Spinal cord (tissue), 9 donors: ENCODE data around the gene MSL3B.

Experiments used
- DNase-seq, 6 donors: peaks; one replicate each; pipeline versions ENCODE4 v3.0.0 to v3.0.0-alpha.2; 2013 to 2015; ENCODE audit warnings: low spot score in 6 of 6, low read depth in 4 of 6
- H3K27ac ChIP-seq: one replicate; pipeline ENCODE4 v1.5.1; 2013; ENCODE audit warnings: low read depth, low read length, control low read depth
- H3K27me3 ChIP-seq: one replicate; pipeline ENCODE4 v1.6.1; 2013; ENCODE audit warnings: low read length; ENCODE audit not compliant: control insufficient read depth, insufficient read depth
- H3K36me3 ChIP-seq: one replicate; pipeline ENCODE4 v1.6.1; 2013; ENCODE audit warnings: low read length; ENCODE audit not compliant: control insufficient read depth, insufficient read depth
- H3K4me1 ChIP-seq: one replicate; pipeline ENCODE4 v1.6.1; 2013; ENCODE audit warnings: low read length; ENCODE audit not compliant: control insufficient read depth, insufficient read depth
- H3K4me3 ChIP-seq: one replicate; pipeline ENCODE4 v1.5.1; 2013; ENCODE audit warnings: low read depth, low read length, control low read depth
- H3K9me3 ChIP-seq: one replicate; pipeline ENCODE4 v1.6.1; 2013; ENCODE audit warnings: low read length; ENCODE audit not compliant: control insufficient read depth, insufficient read depth
- WGBS: methylation state at CpG from one replicate; pipeline ENCODE4 v1.1.5; 2013; ENCODE audit warnings: missing lambda C conversion rate; ENCODE audit not compliant: insufficient coverage; 5-methylcytosine and 5-hydroxymethylcytosine counted together
- donor health status: healthy.

The MSL3B gene

GRCh38 chr2:233829193-233830110 is 38.7 kb downstream of the MSL3B start:
- Histone ChIP-seq H3K9me3 (peaks cover 3% of the 10 kb centered on the region), H3K27ac (no peak overlapping the region), H3K4me1 (no peaks in the 10 kb centered on the region), H3K36me3 (no peaks in the 10 kb centered on the region), H3K4me3 (no peak overlapping the region), H3K27me3 (no peaks in the 10 kb centered on the region)
- WGBS, result 84% methylated on average over 12 of the region's 15 CpGs
- DNase-seq, result no peak

DNA sequence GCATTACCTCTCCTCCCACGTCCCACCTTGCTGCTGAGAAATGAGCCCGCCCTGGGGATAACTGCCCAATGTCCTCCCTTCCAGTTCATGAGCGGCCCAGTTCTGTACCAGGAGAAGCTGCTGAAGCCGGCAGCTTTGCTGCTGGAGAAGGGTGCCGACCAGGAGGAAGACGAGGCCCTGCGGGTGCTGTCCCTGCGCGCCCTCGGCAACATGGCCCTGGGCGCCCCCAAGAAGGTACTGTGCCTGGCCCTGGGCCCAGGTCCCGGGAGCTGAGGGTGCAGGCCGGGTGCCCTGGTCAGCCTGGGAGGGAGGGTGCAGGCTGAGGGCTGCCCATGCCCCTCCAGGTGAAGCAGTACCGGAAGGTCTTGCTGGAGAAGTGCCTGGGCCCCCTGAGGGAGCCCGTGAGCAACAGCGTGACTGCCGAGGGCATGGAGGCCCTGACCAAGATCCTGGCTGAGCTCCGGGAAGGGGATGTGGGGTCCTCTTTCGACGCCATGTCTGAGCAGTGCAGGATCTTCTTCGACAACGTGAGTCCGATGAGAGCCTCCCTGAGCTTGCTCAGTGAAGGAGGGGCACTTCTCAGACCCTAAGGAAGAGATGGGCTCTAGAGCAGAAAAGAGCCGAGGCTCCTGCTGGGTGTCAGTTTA is 39.5 kb downstream of the MSL3B start:
- no peaks in the 10 kb centered on the region for H3K36me3 ChIP-seq
- DNase-seq, result no peak
- peaks cover 3% of the 10 kb centered on the region for H3K9me3 ChIP-seq
- WGBS, result 84% methylated on average over 24 of the region's 24 CpGs
- no peak overlapping the region for H3K27ac ChIP-seq
- H3K4me1 ChIP-seq, result no peaks in the 10 kb centered on the region
- no peaks in the 10 kb centered on the region for H3K27me3 ChIP-seq
- H3K4me3 ChIP-seq, result no peak overlapping the region

GRCh38 chr2:233824373-233824772 is 43.8 kb downstream of the MSL3B start:
- 65% methylated on average over 6 of the region's 7 CpGs for WGBS
- H3K4me3 ChIP-seq, result no peak overlapping the region
- no peaks in the 10 kb centered on the region for H3K4me1 ChIP-seq
- H3K9me3 ChIP-seq, result peaks cover 3% of the 10 kb centered on the region
- no peaks in the 10 kb centered on the region for H3K27me3 ChIP-seq
- no peak for DNase-seq
- H3K27ac ChIP-seq, result no peak overlapping the region
- no peaks in the 10 kb centered on the region for H3K36me3 ChIP-seq

GRCh38 chr2:233823731-233824121 is 44.5 kb downstream of the MSL3B start:
- no peak for DNase-seq
- Histone ChIP-seq H3K4me1 (no peaks in the 10 kb centered on the region), H3K27me3 (no peaks in the 10 kb centered on the region), H3K27ac (no peak overlapping the region), H3K9me3 (peaks cover 3% of the 10 kb centered on the region), H3K36me3 (no peaks in the 10 kb centered on the region), H3K4me3 (no peak overlapping the region)
- WGBS, result 83% methylated on average over 7 of the region's 8 CpGs

DNA sequence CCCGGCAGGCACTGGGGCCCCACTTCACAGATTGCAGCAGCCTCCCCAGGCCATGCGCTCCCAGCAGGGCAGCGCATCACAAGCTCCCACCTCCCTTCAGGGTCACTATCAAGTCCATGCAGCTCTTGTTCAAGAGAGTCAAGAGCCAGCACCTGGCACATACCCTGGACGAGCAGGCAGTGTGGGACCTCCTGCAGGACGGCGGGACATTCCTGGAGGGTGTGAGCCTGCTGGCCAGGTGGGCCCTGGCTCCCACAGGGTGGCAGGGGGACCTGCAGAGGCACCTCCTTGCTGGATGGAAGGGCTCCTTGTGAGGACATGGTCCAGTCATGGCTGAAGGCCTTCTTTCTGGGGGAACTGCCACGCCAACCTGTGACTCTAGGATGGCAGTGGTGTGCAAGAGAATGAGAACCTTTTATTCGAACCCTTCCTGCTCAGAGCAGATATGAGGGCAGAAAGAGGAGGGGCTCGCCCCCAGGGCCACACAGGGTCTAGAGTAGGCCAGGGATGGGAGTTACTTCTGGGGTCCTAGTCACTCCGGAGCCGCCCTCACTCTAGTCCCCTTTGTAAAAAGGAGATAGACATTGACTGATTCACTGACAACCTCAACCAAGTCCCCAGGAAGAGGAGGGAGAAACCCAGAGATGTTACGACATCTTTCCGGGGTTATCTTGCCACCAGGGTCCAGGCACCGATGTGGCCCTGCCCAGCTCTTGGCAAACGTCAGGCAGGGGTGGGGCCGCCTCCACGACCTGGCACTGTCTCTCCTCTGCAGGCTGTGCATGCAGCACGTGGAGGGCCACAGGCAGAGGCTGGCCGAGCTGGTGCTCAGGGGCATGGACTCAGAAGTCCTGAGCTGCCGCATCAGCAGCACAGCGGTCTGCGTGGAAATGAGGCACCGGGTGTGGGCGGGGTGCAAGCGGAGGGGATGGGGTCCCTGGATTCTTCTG is 45.1 kb downstream of the MSL3B start:
- 81% methylated on average over 23 of the region's 25 CpGs for whole genome bisulfite sequencing
- Histone ChIP-seq H3K36me3 (no peaks in the 10 kb centered on the region), H3K4me1 (no peaks in the 10 kb centered on the region), H3K9me3 (peaks cover 3% of the 10 kb centered on the region), H3K27me3 (no peaks in the 10 kb centered on the region), H3K4me3 (no peak overlapping the region), H3K27ac (no peak overlapping the region)
- DNase-seq, result no peak

DNA sequence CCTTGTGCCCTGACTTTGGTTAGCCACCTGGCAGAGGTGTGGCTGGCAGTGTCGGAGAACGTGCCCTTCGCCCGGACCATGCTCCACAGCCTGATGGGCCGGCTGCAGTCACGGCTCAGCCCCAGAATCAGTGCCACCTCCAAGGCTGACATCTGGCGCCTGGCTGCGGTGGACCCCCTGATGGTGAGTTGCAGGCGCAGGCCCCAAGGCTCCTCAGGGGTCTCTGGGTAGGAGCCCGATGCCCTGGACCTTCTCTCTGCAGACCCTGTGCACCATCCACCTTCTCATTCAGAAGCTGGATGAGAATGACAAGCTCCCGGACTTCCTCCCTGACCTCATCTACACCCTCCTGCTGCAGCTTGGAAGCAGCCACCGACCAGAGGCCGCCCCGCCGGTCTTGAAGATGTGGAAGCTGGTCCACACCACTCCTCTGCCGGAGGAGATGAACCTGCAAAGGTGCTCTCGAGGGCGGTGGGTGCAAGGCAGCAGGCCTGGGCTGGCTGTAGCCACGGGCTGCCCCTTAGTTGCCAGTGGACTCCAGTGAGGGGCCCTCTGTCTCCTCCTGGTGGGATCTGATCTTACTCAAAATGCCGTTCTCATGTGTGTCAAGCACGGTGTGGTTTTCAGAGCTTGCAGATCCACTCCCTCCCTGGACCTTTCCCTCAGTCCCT is 46.0 kb downstream of the MSL3B start:
- H3K4me3 ChIP-seq, result no peak overlapping the region
- no peaks in the 10 kb centered on the region for H3K4me1 ChIP-seq
- no peak for DNase-seq
- no peaks in the 10 kb centered on the region for H3K36me3 ChIP-seq
- H3K27ac ChIP-seq, result no peak overlapping the region
- 94% methylated on average over 21 of the region's 21 CpGs for WGBS
- no peaks in the 10 kb centered on the region for H3K27me3 ChIP-seq
- H3K9me3 ChIP-seq, result peaks cover 3% of the 10 kb centered on the region

DNA sequence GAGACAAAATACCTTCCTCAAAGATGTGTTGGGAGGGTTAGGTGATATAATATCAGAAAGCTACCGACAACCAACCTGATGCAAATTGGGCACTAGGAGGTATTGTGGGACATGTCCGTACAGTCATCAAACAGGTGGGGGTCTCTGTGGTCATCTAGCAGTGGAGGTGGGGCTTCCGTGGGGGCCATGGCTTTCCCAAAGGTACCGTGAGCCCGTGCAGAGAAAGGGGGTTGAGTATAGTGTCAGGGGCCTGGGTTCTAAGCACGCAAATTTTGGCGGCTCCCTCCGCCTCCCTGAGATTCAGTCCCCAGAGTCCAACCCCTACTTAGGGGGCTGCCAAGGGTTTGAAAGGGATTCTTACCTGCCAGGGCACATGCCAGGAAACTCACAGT is 46.5 kb downstream of the MSL3B start:
- Histone ChIP-seq H3K36me3 (no peaks in the 10 kb centered on the region), H3K4me3 (no peak overlapping the region), H3K27ac (no peak overlapping the region), H3K9me3 (peaks cover 3% of the 10 kb centered on the region), H3K4me1 (peaks cover 1% of the 10 kb centered on the region), H3K27me3 (no peaks in the 10 kb centered on the region)
- no peak for DNase-seq
- WGBS, result 92% methylated on average over 8 of the region's 8 CpGs

GRCh38 chr2:233821196-233821595 is 47.0 kb downstream of the MSL3B start:
- Histone ChIP-seq H3K27ac (no peak overlapping the region), H3K4me3 (no peak overlapping the region), H3K9me3 (no peaks in the 10 kb centered on the region), H3K36me3 (no peaks in the 10 kb centered on the region), H3K4me1 (peaks cover 5% of the 10 kb centered on the region), H3K27me3 (no peaks in the 10 kb centered on the region)
- DNase-seq, result no peak
- WGBS, result 100% methylated on average over 1 of the region's 3 CpGs

DNA sequence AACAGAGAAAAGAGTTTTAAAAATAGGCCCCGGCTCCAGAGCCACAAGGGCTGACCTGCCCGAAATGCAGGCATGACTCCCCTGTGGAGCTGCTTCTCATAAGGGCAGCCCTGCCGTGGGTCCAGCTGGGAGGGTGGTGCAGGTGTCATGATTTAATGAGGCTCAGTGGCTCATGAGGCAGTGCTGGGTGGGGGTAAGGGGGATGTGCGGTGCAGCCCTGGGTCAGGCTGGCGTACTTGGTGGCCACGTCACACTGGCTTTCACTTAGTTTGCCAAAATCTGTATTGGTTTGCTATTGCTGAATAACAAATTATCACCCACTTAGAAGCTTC is 47.4 kb downstream of the MSL3B start:
- Histone ChIP-seq H3K4me3 (no peak overlapping the region), H3K27me3 (no peaks in the 10 kb centered on the region), H3K27ac (no peak overlapping the region), H3K9me3 (no peaks in the 10 kb centered on the region), H3K4me1 (peaks cover 5% of the 10 kb centered on the region), H3K36me3 (no peaks in the 10 kb centered on the region)
- 61% methylated on average over 3 of the region's 6 CpGs for WGBS
- DNase-seq, result no peak
